Stimulated activated CD8-positive, alpha-beta memory T cell treated with anti-CD3 and anti-CD28 coated beads, Interleukin-12 subunit alpha, Interleukin-12 subunit beta, amount 100 ng/mL, for 4 hours (primary cell): ENCODE results near the gene DNAH2.

ENCODE experiments used
- DNase-seq: peaks from one replicate; pipeline ENCODE4 v3.0.0-alpha.2; 2020; ENCODE audit warnings: low read depth

Gene DNAH2

DNA sequence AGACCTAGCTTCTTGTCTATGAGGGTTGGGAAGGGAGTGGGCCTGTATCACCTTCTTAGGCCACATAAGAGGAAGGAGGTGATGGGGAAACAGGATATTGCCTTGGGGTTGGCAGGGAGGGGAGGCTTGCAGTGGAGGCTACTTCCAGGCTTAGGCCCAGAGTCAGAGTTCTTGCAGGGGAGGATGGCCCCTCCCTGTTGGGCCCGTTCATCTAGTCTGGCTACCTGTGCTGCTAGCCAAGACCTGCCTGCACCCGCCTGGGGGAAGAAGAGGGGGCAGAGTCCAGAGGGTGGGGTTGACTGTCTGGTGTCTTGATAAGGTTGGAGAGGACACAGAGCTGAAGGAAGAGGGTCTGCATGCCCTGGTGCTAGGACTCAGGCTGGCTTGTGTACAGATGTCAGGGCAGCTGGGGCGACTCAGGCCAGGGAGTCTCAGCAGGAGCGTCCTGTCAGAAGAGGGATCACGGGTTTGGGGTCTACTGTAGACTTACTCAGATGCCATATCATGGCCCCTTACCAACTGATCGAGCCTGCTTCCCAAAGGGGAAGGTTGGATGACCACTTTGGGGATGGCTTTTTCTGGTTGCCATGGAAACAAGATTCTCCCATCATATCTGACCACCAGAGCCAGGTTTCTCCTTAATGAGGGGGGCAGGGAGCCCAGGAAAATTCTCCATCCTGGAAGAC lies 121.8 kb downstream of the DNAH2 start:
- no peak for DNase-seq

DNA sequence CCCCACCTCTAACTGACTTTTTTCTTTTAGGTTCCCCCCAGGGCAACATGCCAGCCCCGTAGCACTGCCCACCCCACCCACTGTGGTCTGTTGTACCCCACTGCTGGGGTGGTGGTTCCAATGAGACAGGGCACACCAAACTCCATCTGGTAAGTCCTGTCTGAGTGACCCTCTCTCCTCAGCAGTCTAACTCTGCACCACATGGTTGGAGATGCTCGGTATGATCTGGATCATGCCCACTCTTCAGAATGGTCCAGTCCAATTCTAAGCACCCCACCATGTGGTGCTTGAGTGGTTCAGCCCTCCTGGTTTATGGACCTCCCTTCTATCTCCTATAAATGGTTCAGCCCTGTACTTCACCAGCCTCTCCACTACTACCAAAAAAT lies 122.3 kb downstream of the DNAH2 start:
- no peak for DNase-seq

DNA sequence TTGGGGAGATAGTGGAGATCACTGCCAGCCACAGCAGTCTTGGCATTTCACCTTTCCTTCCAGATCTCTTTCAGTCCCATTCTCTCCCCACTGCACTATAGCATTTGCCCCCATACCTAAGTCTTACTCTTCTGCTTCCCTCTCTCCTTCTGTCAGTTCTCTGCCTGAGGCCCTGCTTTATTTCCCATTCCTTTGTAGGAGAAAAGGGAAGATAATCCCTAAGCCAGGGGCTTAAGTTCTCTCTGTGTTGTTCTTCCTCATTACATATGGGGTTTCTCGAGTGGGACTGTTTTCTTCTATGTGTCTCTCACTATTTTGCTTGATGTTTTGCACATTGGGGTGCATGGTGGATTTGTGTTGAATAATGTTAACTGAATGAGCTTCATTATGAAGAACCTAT lies 122.9 kb downstream of the DNAH2 start:
- DNase-seq: no peak

DNA sequence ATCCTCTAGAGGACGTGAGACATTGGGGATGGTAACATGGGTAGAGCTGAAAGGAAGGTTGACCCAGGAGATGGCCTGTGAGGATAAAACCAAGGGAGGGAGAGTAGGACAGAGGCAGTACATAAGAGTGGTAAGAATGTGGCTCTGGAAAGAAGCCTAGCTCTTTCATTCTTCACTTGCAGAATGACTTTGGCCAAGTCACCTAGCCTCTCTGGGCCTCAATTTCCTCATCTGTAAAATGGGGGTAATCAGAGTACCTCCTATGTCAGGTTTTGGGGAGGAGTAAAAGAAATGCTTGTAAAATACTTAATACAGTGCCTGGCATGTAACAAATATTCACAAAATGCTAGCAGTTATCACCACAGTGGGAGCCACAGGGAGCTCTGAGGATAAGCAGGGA lies 123.3 kb downstream of the DNAH2 start:
- DNase-seq: no peak

DNA sequence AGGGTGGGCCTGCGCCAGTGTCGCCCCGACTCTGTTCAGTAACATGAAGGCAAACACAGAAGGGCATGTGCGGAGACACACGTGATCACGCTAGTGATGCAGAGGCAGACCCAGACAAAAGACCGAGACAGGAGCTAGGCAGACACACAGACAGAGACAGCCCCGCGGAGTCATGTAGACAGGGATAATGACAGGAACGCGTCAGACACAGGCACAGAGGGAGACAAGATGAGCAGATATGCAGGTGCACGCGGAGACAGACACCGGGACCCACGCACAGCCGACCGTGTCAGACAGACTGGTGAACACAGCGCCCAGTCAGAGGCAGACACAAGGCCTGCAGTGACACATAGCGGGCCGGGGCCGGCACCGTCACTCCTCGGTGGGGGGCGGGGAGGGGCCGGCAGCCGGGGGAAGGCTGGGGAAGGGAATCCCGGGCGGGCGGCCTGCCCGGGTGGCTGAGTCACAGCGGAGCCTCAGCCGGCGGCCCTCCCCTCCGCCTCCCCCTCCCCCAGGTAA lies 123.9 kb downstream of the DNAH2 start:
- DNase-seq: peak; percentile 97

DNA sequence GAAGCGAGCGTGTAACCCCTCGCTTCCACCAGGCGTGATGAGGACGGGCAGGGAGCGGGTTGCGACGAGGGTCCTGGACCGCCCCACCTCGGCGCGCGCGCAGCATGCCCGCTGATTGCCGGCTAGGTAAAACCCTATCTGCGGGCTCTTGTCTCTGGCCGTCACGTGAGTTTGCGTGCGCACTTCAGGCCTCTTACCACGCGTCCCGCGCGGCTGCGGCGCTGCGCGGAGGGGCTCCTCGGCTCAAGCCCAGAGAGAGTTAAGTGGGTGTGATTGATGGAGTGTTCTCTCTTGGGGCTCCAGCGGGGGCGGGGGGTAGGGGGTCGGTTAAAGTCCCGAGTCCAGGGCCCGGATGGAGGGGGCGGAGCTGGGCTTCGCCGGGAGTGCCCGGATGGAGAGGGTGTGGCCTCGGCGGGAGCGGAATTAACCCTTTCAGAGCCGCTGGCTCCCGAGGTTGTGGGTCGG lies 124.4 kb downstream of the DNAH2 start:
- DNase-seq: peak; percentile 85

DNA sequence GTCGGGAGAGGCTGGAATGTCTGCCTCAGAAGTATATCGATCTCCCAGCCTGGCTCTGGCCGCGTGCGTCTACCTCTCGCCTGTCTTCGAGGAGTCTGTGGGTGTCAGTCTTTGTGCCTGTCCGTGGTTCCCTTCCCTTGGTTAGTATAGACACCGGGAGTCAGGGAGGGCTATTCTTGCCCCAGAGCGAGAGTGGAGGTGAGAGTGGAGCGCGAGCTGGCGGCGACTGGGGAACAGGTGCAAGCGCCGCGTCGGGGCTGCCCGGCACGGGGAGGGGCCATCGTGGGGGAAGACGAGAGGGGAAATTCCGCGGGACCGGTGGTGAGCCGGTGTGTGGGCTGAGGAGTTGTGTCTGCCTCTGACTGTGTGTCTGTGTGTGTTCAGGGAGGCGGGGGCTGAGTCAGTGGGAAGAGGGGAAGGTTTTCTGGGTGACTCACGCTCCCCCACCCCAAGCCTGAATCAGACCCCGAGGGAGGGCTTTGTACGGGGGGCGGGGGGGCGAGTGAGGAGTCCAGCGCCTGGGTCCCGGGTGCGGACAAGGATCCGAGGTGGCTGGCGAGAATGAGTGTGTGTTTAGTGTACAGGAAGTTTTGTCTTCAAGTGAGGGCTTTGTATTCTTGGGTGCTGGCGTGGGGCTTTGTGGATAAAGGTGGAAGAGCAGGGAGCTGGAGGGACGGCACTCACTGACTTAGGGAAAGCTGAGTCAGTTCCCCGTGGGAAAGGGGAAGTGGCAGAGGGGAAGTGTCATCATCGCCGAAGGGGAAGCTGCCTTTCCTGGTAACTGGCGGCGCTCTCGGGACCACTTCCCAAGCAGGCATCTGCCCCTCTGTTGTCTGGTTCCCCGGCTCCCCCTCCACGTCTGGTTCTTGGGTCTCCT lies 125.1 kb downstream of the DNAH2 start:
- DNase-seq: peak; percentile 97

DNA sequence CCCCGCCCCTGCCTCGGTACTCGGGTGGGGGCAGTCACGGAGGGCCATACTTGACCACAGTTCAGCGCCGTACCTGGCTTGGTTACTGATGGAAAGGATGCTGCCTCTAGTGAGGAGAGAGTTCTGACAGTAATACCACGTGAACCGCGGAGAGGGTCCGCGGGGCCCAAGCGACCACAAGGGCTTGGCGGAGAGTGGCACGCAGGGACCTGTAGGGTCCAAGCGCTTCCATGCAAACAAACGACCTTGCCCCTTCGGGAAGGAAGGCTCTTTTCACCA lies 125.7 kb downstream of the DNAH2 start:
- DNase-seq: no peak

DNA sequence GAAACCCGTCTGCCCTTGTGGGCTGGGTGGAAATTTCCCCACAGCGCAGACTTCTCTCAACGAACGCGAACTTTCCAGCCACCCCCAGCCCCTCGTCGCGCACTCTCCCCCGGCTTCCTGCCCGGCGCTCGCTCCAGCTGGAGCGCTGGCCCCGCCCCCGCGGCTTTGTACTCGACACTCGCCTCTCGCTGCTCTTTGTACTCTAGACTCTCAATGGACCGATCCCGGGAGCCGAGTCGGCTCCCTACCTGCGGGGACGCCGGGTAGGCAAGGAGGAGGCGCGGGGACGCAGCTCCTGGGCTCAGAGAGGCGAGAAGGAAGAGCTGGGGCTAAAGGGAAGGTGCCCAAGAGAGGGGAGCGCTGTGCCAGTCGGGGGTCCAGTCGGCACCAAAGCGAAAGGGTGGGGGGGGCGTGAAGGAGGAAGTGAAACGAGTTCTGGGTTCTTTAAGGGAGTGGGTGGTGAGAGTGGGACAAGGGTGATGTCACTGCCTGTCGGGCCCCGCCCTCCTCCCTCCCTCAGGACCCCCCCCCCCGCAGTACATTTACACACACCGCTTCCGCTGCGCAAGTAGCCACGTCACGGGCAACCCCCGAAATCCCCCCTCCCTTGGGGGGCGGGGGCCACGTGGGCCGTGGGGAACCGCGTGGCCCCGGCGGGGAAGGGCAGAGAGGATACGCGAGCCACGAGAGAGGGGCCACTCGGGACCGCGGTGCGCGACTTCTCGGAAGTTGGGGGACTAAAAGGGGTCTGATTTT lies 126.2 kb downstream of the DNAH2 start:
- DNase-seq: peak; percentile 94

DNA sequence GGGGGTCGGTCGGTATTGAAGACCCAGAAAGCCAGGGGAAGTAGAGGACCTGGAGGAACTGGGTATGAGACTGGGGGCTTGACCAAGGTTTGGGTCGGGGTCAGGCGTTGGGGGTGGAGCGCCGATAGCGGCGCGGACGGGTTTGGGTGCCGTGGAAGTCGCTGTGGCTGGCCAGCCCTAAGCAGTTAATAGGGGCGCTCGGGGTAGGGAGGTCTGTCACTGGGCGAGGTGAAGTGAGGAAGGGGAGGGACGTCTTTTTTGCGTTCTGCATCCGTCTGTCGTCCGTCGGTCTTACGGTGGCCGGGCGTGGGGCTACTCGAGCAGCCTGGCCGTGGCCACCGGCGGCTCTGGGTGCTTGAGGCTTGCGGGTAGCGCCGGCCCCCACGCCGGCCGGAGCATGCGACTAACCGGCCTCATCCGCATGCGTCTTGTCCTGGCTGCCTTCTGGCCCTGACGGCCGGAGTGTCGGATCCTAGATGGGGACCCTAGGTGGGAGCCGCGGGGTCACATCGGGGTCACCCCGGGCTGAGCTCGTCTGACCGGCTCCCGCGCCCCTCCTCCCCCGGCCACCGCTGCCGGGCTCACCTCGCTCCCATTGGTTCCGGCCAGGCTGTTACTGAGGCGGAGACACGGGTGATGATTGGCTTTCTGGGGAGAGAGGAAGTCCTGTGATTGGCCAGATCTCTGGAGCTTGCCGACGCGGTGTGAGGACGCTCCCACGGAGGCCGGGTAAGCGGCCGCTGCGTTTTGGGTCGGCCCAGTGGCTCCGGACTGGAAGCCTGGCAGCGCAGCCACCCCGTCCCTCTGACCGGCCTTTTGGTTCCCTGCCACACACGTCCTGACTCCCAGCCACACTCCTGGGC lies 127.0 kb downstream of the DNAH2 start:
- peak; percentile 72 for DNase-seq

DNA sequence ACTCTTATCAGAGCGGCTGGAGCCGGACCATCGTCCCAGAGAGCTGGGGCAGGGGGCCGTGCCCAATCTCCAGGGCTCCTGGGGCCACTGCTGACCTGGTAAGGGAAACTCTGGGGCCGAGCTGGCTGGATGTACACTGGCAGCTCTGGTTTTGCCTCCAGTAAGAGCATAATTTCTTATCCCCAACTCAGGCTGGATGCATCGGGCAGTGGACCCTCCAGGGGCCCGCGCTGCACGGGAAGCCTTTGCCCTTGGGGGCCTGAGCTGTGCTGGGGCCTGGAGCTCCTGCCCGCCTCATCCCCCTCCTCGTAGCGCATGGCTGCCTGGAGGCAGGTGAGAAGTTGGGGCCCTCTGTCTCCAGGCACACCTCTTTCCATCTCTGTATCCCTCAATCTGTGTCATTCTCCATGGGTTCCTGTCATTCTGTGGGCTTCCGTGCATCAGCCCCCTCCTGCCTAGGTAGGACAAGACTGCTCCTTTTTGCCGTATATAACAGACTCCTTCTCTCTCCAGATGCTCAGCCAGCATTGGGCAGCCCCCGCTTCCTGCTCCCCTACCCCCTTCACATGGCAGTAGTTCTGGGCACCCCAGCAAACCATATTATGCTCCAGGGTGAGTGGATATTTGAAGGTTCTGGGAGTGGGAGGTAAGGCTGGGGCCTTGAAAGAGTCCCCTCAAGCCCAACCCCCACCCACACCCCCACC lies 128.0 kb downstream of the DNAH2 start:
- DNase-seq: no peak

DNA sequence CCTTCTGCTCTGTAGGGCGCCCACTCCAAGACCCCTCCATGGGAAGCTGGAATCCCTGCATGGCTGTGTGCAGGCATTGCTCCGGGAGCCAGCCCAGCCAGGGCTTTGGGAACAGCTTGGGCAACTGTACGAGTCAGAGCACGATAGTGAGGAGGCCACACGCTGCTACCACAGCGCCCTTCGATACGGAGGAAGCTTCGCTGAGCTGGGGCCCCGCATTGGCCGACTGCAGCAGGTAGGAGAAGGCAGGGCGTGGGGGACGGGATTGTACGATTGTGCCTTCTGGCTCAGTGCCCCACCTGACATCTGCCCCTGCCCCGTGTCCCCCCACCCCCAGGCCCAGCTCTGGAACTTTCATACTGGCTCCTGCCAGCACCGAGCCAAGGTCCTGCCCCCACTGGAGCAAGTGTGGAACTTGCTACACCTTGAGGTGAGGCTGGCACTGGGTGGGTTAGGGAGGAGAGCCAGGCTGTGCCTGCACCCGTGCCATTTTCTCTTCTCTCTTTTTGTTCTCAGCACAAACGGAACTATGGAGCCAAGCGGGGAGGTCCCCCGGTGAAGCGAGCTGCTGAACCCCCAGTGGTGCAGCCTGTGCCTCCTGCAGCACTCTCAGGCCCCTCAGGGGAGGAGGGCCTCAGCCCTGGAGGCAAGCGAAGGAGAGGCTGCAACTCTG lies 128.7 kb downstream of the DNAH2 start:
- no peak for DNase-seq

DNA sequence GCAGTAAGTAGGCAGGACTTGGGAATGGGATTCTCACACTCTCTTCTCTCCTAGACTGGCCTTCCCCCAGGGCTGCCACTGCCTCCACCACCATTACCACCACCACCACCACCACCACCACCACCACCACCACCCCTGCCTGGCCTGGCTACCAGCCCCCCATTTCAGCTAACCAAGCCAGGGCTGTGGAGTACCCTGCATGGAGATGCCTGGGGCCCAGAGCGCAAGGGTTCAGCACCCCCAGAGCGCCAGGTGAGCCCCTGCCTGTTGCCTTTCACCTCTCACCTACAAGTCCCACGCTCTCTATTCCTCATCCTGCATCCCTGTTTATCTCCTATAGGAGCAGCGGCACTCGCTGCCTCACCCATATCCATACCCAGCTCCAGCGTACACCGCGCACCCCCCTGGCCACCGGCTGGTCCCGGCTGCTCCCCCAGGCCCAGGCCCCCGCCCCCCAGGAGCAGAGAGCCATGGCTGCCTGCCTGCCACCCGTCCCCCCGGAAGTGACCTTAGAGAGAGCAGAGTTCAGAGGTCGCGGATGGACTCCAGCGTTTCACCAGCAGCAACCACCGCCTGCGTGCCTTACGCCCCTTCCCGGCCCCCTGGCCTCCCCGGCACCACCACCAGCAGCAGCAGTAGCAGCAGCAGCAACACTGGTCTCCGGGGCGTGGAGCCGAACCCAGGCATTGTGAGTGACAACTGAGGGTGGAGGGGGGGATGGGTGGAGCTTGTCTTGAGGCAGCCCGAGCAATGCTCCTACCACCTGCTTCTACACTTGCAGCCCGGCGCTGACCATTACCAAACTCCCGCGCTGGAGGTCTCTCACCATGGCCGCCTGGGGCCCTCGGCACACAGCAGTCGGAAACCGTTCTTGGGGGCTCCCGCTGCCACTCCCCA lies 129.5 kb downstream of the DNAH2 start:
- DNase-seq: no peak

DNA sequence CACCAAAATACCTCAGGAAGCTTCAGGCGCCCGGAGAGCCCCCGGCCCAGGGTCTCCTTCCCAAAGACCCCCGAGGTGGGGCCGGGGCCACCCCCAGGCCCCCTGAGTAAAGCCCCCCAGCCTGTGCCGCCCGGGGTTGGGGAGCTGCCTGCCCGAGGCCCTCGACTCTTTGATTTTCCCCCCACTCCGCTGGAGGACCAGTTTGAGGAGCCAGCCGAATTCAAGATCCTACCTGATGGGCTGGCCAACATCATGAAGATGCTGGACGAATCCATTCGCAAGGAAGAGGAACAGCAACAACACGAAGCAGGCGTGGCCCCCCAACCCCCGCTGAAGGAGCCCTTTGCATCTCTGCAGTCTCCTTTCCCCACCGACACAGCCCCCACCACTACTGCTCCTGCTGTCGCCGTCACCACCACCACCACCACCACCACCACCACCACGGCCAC lies 130.6 kb downstream of the DNAH2 start:
- DNase-seq: no peak

DNA sequence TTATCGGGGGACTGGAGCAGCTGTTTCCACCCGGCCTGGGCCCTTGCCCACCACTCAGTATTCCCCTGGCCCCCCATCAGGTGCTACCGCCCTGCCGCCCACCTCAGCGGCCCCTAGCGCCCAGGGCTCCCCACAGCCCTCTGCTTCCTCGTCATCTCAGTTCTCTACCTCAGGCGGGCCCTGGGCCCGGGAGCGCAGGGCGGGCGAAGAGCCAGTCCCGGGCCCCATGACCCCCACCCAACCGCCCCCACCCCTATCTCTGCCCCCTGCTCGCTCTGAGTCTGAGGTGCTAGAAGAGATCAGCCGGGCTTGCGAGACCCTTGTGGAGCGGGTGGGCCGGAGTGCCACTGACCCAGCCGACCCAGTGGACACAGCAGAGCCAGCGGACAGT lies 131.2 kb downstream of the DNAH2 start:
- DNase-seq: no peak

DNA sequence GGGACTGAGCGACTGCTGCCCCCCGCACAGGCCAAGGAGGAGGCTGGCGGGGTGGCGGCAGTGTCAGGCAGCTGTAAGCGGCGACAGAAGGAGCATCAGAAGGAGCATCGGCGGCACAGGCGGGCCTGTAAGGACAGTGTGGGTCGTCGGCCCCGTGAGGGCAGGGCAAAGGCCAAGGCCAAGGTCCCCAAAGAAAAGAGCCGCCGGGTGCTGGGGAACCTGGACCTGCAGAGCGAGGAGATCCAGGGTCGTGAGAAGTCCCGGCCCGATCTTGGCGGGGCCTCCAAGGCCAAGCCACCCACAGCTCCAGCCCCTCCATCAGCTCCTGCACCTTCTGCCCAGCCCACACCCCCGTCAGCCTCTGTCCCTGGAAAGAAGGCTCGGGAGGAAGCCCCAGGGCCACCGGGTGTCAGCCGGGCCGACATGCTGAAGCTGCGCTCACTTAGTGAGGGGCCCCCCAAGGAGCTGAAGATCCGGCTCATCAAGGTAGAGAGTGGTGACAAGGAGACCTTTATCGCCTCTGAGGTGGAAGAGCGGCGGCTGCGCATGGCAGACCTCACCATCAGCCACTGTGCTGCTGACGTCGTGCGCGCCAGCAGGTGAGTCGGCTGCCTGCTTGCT lies 131.7 kb downstream of the DNAH2 start:
- DNase-seq: no peak

DNA sequence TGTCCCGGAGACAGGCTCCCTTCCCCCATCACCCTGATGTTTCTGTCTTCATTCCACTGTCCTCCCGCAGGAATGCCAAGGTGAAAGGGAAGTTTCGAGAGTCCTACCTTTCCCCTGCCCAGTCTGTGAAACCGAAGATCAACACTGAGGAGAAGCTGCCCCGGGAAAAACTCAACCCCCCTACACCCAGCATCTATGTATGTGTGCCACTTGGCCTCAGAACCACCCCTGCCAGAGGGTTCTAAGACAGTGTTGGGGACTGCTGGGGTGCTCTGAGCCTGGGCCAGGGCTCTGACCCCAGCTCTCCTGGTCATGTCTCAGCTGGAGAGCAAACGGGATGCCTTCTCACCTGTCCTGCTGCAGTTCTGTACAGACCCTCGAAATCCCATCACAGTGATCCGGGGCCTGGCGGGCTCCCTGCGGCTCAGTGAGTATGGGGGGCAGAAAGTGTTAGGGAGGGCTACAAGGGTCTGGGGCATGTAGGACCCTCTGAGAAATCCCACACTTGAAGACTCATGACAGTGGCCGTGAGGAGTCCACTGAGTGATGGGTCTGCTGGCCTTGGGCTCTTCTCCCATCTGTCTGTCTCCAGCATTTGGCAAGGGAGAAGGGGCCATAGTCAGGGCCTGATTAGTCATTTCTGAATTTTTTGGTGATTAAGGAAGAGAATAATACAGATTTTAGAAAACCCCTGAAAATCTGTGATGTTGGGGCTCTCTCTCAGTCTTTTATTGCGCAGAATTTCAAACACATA lies 132.4 kb downstream of the DNAH2 start:
- DNase-seq: no peak
